Keratinocyte (primary cell): ENCODE results near the gene WNT3. TPM values are rescaled to one million over a fixed set of nuclear protein-coding genes. Genes with fewer than 3 reads are reported as not detected.

Experiments
- DNase-seq: peaks from one replicate; pipeline ENCODE4 v3.0.0-alpha.2; 2011; ENCODE audit warnings: low read depth, missing footprints, low spot score
- FAIRE-seq: peaks from 2 replicates; lab custom pipeline; 2011; peaks lifted over from hg19 to GRCh38; lab: Jason Lieb, UNC
- H2AFZ ChIP-seq: 2 replicates; pipeline ENCODE4 v1.6.0; 2012; ENCODE audit warnings: low read length, control low read depth, inconsistent platforms; ENCODE audit not compliant: control insufficient read depth
- H3K27ac ChIP-seq: 2 replicates; pipeline ENCODE4 v1.5.1; 2011; ENCODE audit warnings: low read length; ENCODE audit not compliant: control insufficient read depth, insufficient read depth
- H3K27me3 ChIP-seq: 3 replicates; pipeline ENCODE4 v1.6.0; 2011; ENCODE audit warnings: low read length; ENCODE audit not compliant: control insufficient read depth, insufficient read depth; ENCODE audit errors: extremely low read depth
- H3K36me3 ChIP-seq, 2 experiments: 2 replicates in 1 of 2; 3 replicates in 1 of 2; pipeline ENCODE4 v1.5.1; 2011; ENCODE audit warnings: low read length in 2 of 2, mild to moderate bottlenecking in 1 of 2; ENCODE audit not compliant: control insufficient read depth in 2 of 2, insufficient read depth in 2 of 2; ENCODE audit errors: extremely low read depth in 1 of 2
- H3K4me1 ChIP-seq: 3 replicates; pipeline ENCODE4 v1.5.1; 2011; ENCODE audit warnings: low read length; ENCODE audit not compliant: control insufficient read depth, insufficient read depth; ENCODE audit errors: extremely low read depth
- H3K4me2 ChIP-seq: 3 replicates; pipeline ENCODE4 v1.6.0; 2011; ENCODE audit warnings: low read depth, low read length; ENCODE audit not compliant: control insufficient read depth, insufficient read depth; ENCODE audit errors: extremely low read depth
- H3K4me3 ChIP-seq, 3 experiments: fragments of 200-600 bp in 1 of 3; sonication (generic) in 1 of 3; 2 replicates in 2 of 3; 3 replicates in 1 of 3; pipeline ENCODE4 v1.5.1; 2011 to 2016; ENCODE audit warnings: low read length in 3 of 3, mild to moderate bottlenecking in 3 of 3, control low read depth in 2 of 3, inconsistent platforms in 1 of 3, low read depth in 1 of 3, mixed read lengths in 1 of 3, mixed run types in 1 of 3, moderate library complexity in 1 of 3; ENCODE audit not compliant: control insufficient read depth in 2 of 3, insufficient read depth in 2 of 3; ENCODE audit errors: extremely low read depth in 1 of 3
- H3K79me2 ChIP-seq: 2 replicates; pipeline ENCODE4 v1.6.0; 2012; ENCODE audit warnings: low read length; ENCODE audit not compliant: control insufficient read depth, insufficient read depth
- H3K9ac ChIP-seq: 3 replicates; pipeline ENCODE4 v1.6.0; 2011; ENCODE audit warnings: low read length; ENCODE audit not compliant: control insufficient read depth, insufficient read depth; ENCODE audit errors: extremely low read depth
- H3K9me1 ChIP-seq: 3 replicates; pipeline ENCODE4 v1.6.0; 2011; ENCODE audit warnings: low read length; ENCODE audit not compliant: control insufficient read depth, insufficient read depth; ENCODE audit errors: extremely low read depth
- H3K9me3 ChIP-seq: 2 replicates; pipeline ENCODE4 v1.5.1; 2012; ENCODE audit warnings: low read depth, low read length; ENCODE audit not compliant: control insufficient read depth
- H4K20me1 ChIP-seq: 3 replicates; pipeline ENCODE4 v1.6.0; 2011; ENCODE audit warnings: low read length; ENCODE audit not compliant: control insufficient read depth, insufficient read depth; ENCODE audit errors: extremely low read depth
- EZH2 ChIP-seq: IDR thresholded peaks from one replicate; pipeline ENCODE4 v1.6.1; 2012; ENCODE audit warnings: inconsistent platforms, mild to moderate bottlenecking, low read length, moderate library complexity
- dilution Hi-C: fragments of 300-500 bp; cut with MboI; formaldehyde crosslinking; loops from one replicate; pipeline ENCODE4 v1.7.0; 2020; ENCODE audit warnings: low sequenced_read_pairs; ENCODE audit not compliant: extremely low pct_ligation_motif_present
- polyA plus RNA-seq, 5 experiments: library from polyadenylated mRNA; depleted of rRNA in 3 of 5; stranded (reverse) in 3 of 5; stranded (forward) in 1 of 5; unstranded in 1 of 5; fragments of >200 nt; gene quantifications; 1 replicate in 1 of 5; 2 replicates in 3 of 5; 3 replicates in 1 of 5; pipeline versions ENCODE4 v1.2.1 to v1.2.3, GENCODE V29; 2011 to 2012; ENCODE audit warnings: missing spikeins in 2 of 5, low read depth in 1 of 5, low replicate concordance in 1 of 5
- TF ChIP-seq, protein P1 (sequence below), 3 experiments: IDR thresholded peaks in 1 of 3; conservative IDR thresholded peaks in 1 of 3; optimal IDR thresholded peaks in 1 of 3; 2 replicates in 2 of 3; 3 replicates in 1 of 3; pipeline versions ENCODE3 to v1.5.1; 2011; ENCODE audit warnings: low read length in 3 of 3, mild to moderate bottlenecking in 3 of 3, moderate library complexity in 2 of 3, control low read depth in 1 of 3, inconsistent platforms in 1 of 3; ENCODE audit not compliant: insufficient read depth in 2 of 3; ENCODE audit errors: extremely low read depth in 1 of 3

The WNT3 gene
- polyA plus RNA-seq, 1 donor (not counting 4 experiments of a cell fraction or from before 2014, with no cell fraction given) = 1.9 TPM

DNA sequence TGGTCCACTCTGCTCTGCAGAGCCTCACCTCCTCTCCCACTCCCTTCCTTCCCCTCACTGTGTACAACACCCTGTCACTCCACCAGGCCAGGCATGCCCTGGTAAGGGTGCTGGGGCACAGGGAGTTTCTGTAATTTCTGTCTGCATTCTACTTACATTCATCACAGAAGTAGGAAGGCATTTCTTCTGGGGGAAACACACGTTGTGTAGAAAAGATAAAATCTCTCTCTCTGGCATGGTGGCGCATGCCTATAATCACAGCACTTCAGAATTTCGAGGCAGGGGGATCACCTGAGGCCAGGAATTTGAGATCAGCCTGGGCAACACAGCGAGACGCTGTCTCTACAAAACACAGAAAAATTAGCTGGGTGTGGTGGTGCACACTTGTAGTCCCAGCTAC, 27.0 kb downstream of the WNT3 start:
- no peak for TF ChIP-seq EZH2
- TF ChIP-seq, protein P1, sequence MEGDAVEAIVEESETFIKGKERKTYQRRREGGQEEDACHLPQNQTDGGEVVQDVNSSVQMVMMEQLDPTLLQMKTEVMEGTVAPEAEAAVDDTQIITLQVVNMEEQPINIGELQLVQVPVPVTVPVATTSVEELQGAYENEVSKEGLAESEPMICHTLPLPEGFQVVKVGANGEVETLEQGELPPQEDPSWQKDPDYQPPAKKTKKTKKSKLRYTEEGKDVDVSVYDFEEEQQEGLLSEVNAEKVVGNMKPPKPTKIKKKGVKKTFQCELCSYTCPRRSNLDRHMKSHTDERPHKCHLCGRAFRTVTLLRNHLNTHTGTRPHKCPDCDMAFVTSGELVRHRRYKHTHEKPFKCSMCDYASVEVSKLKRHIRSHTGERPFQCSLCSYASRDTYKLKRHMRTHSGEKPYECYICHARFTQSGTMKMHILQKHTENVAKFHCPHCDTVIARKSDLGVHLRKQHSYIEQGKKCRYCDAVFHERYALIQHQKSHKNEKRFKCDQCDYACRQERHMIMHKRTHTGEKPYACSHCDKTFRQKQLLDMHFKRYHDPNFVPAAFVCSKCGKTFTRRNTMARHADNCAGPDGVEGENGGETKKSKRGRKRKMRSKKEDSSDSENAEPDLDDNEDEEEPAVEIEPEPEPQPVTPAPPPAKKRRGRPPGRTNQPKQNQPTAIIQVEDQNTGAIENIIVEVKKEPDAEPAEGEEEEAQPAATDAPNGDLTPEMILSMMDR (optimal IDR thresholded peaks at IDR 0.05 in 1 of 3, IDR thresholded peaks at IDR 0.05 in 1 of 3, conservative IDR thresholded peaks at IDR 0.05 in 1 of 3; ENCODE audit: extremely low read depth in 1 of 3, insufficient read depth in 2 of 3, low read length in 3 of 3) = no peak
- Histone ChIP-seq H3K9ac (no peak overlapping the region), H3K4me3 (no peak overlapping the region), H3K4me2 (no peak overlapping the region), H2AFZ (no peak overlapping the region), H3K27me3 (no peaks in the 10 kb centered on the region), H4K20me1 (no peaks in the 10 kb centered on the region), H3K9me3 (no peaks in the 10 kb centered on the region), H3K4me1 (peaks cover 16% of the 10 kb centered on the region), H3K27ac (no peak overlapping the region), H3K9me1 (no peaks in the 10 kb centered on the region), H3K36me3 (no peaks in the 10 kb centered on the region), H3K79me2 (no peaks in the 10 kb centered on the region)
- FAIRE-seq (no peak), DNase-seq (no peak)
- dilution Hi-C loops = no loop called here

DNA sequence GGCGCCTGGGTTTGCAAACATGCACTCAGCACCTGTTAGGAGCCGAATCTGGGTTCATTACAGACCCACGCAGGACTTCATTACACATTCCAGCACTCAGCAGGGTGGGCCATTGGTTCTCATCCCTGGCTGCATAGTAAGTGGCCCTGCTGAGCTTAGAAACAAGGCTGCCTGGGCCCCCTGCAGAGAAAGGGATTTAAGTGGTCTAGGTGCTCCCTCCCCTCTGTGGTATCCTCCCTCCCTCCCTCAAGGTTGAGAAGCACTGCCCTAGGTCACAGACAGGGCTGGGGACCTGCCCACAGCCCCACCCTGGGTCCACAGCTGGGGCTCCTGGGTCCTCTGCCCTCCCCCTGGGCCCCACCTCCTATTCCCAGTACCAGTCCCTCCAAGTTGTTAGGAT, 28.3 kb downstream of the WNT3 start:
- H3K4me3 ChIP-seq = no peak overlapping the region
- no peaks in the 10 kb centered on the region for H3K36me3 ChIP-seq
- no peak for DNase-seq
- TF ChIP-seq, protein P1 (optimal IDR thresholded peaks at IDR 0.05 in 1 of 3, IDR thresholded peaks at IDR 0.05 in 1 of 3, conservative IDR thresholded peaks at IDR 0.05 in 1 of 3; ENCODE audit: extremely low read depth in 1 of 3, insufficient read depth in 2 of 3, low read length in 3 of 3) = no peak
- no peak for TF ChIP-seq EZH2
- H3K27ac ChIP-seq = no peak overlapping the region
- peak overlapping the region; percentile 71 for H3K4me2 ChIP-seq
- H2AFZ ChIP-seq = peak overlapping the region; percentile 78
- H4K20me1 ChIP-seq = no peaks in the 10 kb centered on the region
- dilution Hi-C loops = no loop called here
- no peaks in the 10 kb centered on the region for H3K9me3 ChIP-seq
- no peaks in the 10 kb centered on the region for H3K27me3 ChIP-seq
- no peak overlapping the region for H3K9ac ChIP-seq
- H3K79me2 ChIP-seq = no peaks in the 10 kb centered on the region
- H3K9me1 ChIP-seq = no peaks in the 10 kb centered on the region
- no peak for FAIRE-seq
- peaks cover 13% of the 10 kb centered on the region for H3K4me1 ChIP-seq
